ENCODE measurements around the gene NOVA2. TPM values are rescaled to one million over a fixed set of nuclear protein-coding genes. Genes with fewer than 3 reads are reported as not detected.

Gene NOVA2
- total RNA-seq, 3 donors from 2014 or later (not counting 1 experiment from before 2014, with no cell fraction given): not detected

DNA sequence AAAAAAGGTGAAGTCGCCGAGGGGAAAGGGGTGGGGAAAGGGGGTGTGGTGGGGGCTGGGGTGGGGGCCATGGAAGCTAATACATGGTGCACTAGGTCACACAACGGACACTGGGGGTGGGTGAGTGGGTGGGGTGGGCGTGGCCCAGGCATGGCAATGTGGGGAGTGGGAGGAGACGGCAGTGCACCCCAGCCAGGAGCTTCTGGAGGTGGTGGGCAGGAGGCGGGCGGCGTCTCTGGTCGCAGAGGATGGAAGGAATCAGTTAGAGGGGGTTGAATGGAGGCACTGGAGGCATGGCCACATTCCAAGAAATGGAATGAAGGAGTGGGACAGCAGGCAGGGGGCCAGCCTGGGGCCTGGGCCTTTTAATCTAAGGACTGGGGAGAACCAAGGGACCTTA, 39.9 kb downstream of the NOVA2 start:
- 82% methylated on average over 9 of the region's 9 CpGs for WGBS (ENCODE audit: insufficient coverage)
- Mint-ChIP-seq H3K4me1 (no peaks in the 10 kb centered on the region), H3K9me3 (no peaks in the 10 kb centered on the region), H3K4me3 (no peak overlapping the region), H3K27me3 (ENCODE audit: low read depth in 2 of 2) (peaks cover 20 to 48% of the 10 kb centered on the region in 2 donors), H3K36me3 (no peaks in the 10 kb centered on the region), H3K27ac (no peak overlapping the region)
- Histone ChIP-seq H3K9me3 (ENCODE audit: control insufficient read depth, insufficient read depth, low read length) (no peaks in the 10 kb centered on the region), H3K4me3 (ENCODE audit: low read length) (no peak overlapping the region), H3K4me1 (ENCODE audit: control insufficient read depth, insufficient read depth, low read length) (no peaks in the 10 kb centered on the region), H3K27ac (ENCODE audit: low read length) (no peak overlapping the region), H3K36me3 (ENCODE audit: control insufficient read depth, insufficient read depth, low read length) (no peaks in the 10 kb centered on the region), H3K27me3 (ENCODE audit: control insufficient read depth, insufficient read depth, low read length) (no peaks in the 10 kb centered on the region)
- intact Hi-C loops (cut with micrococcal nuclease): no loop called here
- TF ChIP-seq, protein P1, sequence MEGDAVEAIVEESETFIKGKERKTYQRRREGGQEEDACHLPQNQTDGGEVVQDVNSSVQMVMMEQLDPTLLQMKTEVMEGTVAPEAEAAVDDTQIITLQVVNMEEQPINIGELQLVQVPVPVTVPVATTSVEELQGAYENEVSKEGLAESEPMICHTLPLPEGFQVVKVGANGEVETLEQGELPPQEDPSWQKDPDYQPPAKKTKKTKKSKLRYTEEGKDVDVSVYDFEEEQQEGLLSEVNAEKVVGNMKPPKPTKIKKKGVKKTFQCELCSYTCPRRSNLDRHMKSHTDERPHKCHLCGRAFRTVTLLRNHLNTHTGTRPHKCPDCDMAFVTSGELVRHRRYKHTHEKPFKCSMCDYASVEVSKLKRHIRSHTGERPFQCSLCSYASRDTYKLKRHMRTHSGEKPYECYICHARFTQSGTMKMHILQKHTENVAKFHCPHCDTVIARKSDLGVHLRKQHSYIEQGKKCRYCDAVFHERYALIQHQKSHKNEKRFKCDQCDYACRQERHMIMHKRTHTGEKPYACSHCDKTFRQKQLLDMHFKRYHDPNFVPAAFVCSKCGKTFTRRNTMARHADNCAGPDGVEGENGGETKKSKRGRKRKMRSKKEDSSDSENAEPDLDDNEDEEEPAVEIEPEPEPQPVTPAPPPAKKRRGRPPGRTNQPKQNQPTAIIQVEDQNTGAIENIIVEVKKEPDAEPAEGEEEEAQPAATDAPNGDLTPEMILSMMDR (IDR thresholded peaks at IDR 0.05): no peak
- DNase-seq (no peak), ATAC-seq (no peak)

DNA sequence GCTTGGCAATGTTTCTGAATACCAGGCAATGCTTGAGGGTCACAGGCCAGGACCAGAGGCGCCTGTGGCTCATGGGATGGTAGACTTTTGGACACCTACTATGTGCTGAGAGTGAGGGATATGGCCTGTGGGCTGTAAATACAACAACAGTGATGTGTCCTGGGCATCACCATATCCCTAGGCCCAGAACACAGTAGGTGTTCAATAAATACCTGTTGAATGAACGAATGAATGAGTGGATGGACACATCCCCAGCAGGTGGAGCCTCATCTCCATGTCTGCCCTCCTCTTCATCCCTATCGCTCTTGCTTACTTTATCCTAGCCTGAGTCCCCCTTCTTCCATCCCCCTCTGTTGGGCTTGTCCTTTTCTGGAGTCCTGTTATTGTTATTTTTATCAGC, 42.6 kb downstream of the NOVA2 start:
- intact Hi-C loops (cut with micrococcal nuclease): no loop called here

GRCh38 chr19:45929247-45929646, 44.4 kb downstream of the NOVA2 start:
- H3K36me3 Mint-ChIP-seq: no peaks in the 10 kb centered on the region
- H3K9me3 Mint-ChIP-seq: no peaks in the 10 kb centered on the region
- no peak overlapping the region for H3K4me3 Mint-ChIP-seq
- TF ChIP-seq, protein P1 (IDR thresholded peaks at IDR 0.05): no peak
- H3K27me3 Mint-ChIP-seq (ENCODE audit: low read depth in 2 of 2): peaks cover 13 to 14% of the 10 kb centered on the region in 2 donors
- intact Hi-C loops (cut with micrococcal nuclease): no loop called here
- Histone ChIP-seq H3K4me1 (ENCODE audit: control insufficient read depth, insufficient read depth, low read length) (peaks cover 8% of the 10 kb centered on the region), H3K9me3 (ENCODE audit: control insufficient read depth, insufficient read depth, low read length) (no peaks in the 10 kb centered on the region), H3K36me3 (ENCODE audit: control insufficient read depth, insufficient read depth, low read length) (no peaks in the 10 kb centered on the region), H3K4me3 (ENCODE audit: low read length) (no peak overlapping the region), H3K27me3 (ENCODE audit: control insufficient read depth, insufficient read depth, low read length) (no peaks in the 10 kb centered on the region), H3K27ac (ENCODE audit: low read length) (no peak overlapping the region)
- H3K27ac Mint-ChIP-seq: no peak overlapping the region
- no peak for DNase-seq
- no peak for ATAC-seq
- peaks cover 13 to 15% of the 10 kb centered on the region in 2 donors for H3K4me1 Mint-ChIP-seq
- WGBS (ENCODE audit: insufficient coverage): 92% methylated on average over 2 of the region's 2 CpGs

More for the DNA sequence above, 42.6 kb downstream of the NOVA2 start:
- TF ChIP-seq, protein P1 (IDR thresholded peaks at IDR 0.05): no peak
- H3K4me3 Mint-ChIP-seq: no peak overlapping the region
- Histone ChIP-seq H3K4me1 (ENCODE audit: control insufficient read depth, insufficient read depth, low read length) (peaks cover 8% of the 10 kb centered on the region), H3K27me3 (ENCODE audit: control insufficient read depth, insufficient read depth, low read length) (no peaks in the 10 kb centered on the region), H3K4me3 (ENCODE audit: low read length) (no peak overlapping the region), H3K9me3 (ENCODE audit: control insufficient read depth, insufficient read depth, low read length) (no peaks in the 10 kb centered on the region), H3K36me3 (ENCODE audit: control insufficient read depth, insufficient read depth, low read length) (no peaks in the 10 kb centered on the region), H3K27ac (ENCODE audit: low read length) (no peak overlapping the region)
- H3K27me3 Mint-ChIP-seq (ENCODE audit: low read depth in 2 of 2): peaks cover 10 to 24% of the 10 kb centered on the region in 2 donors
- H3K36me3 Mint-ChIP-seq: no peaks in the 10 kb centered on the region
- 86% methylated on average over 1 of the region's 3 CpGs for WGBS (ENCODE audit: insufficient coverage)
- H3K27ac Mint-ChIP-seq: no peak overlapping the region
- no peaks in the 10 kb centered on the region for H3K9me3 Mint-ChIP-seq
- H3K4me1 Mint-ChIP-seq: peaks cover 13 to 15% of the 10 kb centered on the region in 2 donors
- ATAC-seq: no peak
- no peak for DNase-seq

All from natural killer cell (primary cell).